SK-N-SH (cell line): ENCODE measurements around the gene OSBPL5. TPM values are rescaled to one million over a fixed set of nuclear protein-coding genes. Genes with fewer than 3 reads are reported as not detected.

ENCODE experiments used
- CTCF ChIA-PET: fragments of 300-600, 350-600 bp; formaldehyde crosslinking; extraction: SDS; loops from one replicate; lab custom pipeline; 2021; lab: Yijun Ruan, JAX
- POLR2A ChIA-PET: fragments of 350-600 bp; sonication (Branson Sonifier 250); formaldehyde crosslinking; extraction: SDS; loops from one replicate; lab custom pipeline; 2020; ENCODE audit warnings: antibody characterized with exemption, inconsistent platforms; lab: Yijun Ruan, JAX
- DNase-seq: peaks from one replicate; pipeline ENCODE4 v3.0.0; 2012
- H2AFZ ChIP-seq: fragments of 200-600 bp; sonication (generic); 2 replicates; pipeline ENCODE4 v1.8.1; 2016; ENCODE audit warnings: antibody characterized with exemption, mild to moderate bottlenecking, low read depth
- H3F3A ChIP-seq: fragments of 200-600 bp; sonication (generic); replicated peaks from 2 replicates; pipeline ENCODE3; 2016; ENCODE audit warnings: antibody characterized with exemption, mild to moderate bottlenecking; ENCODE audit not compliant: insufficient read depth
- H3K27ac ChIP-seq, 2 experiments: fragments of 200-500 bp in 1 of 2; fragments of 200-600 bp in 1 of 2; sonication (Bioruptor generic) in 1 of 2; sonication (generic), shearing (Covaris generic) in 1 of 2; 2 replicates each; pipeline versions ENCODE4 v1.5.1 to v1.6.1; 2014 to 2016; ENCODE audit warnings: low read depth in 2 of 2, inconsistent platforms in 1 of 2, low read length in 1 of 2, mild to moderate bottlenecking in 1 of 2, mixed read lengths in 1 of 2
- H3K27me3 ChIP-seq: fragments of 200-600 bp; sonication (generic), shearing (Covaris generic); 2 replicates; pipeline ENCODE4 v1.6.1; 2016; ENCODE audit warnings: mixed run types; ENCODE audit not compliant: insufficient read depth
- H3K36me3 ChIP-seq, 2 experiments: fragments of 200-500 bp in 1 of 2; fragments of 200-600 bp in 1 of 2; sonication (Bioruptor generic) in 1 of 2; sonication (generic) in 1 of 2; replicated peaks in 1 of 2; 2 replicates each; pipeline versions ENCODE3 to v1.5.1; 2014 to 2016; ENCODE audit warnings: low read length in 1 of 2, mild to moderate bottlenecking in 1 of 2; ENCODE audit not compliant: insufficient read depth in 2 of 2, control insufficient read depth in 1 of 2
- H3K4me1 ChIP-seq, 2 experiments: fragments of 200-500 bp in 1 of 2; fragments of 200-600 bp in 1 of 2; sonication (Bioruptor generic) in 1 of 2; sonication (generic), shearing (Covaris generic) in 1 of 2; 2 replicates each; pipeline versions ENCODE4 v1.5.1 to v1.6.1; 2014 to 2016; ENCODE audit warnings: low read depth in 1 of 2, low read length in 1 of 2, mixed run types in 1 of 2; ENCODE audit not compliant: insufficient read depth in 2 of 2, control insufficient read depth in 1 of 2
- H3K4me2 ChIP-seq: fragments of 200-600 bp; sonication (generic), shearing (Covaris generic); 2 replicates; pipeline ENCODE4 v1.6.1; 2017; ENCODE audit warnings: mixed run types
- H3K4me3 ChIP-seq, 2 experiments: fragments of 200-500 bp in 1 of 2; fragments of 200-600 bp in 1 of 2; sonication (Bioruptor generic) in 1 of 2; sonication (generic), shearing (Covaris generic) in 1 of 2; 2 replicates each; pipeline versions ENCODE4 v1.5.1 to v1.8.1; 2014 to 2016; ENCODE audit warnings: low read depth in 2 of 2, inconsistent platforms in 1 of 2, low read length in 1 of 2, mild to moderate bottlenecking in 1 of 2, mixed read lengths in 1 of 2, moderate library complexity in 1 of 2
- H3K79me2 ChIP-seq: fragments of 200-600 bp; sonication (generic); 2 replicates; pipeline ENCODE4 v1.8.1; 2017; ENCODE audit warnings: mild to moderate bottlenecking; ENCODE audit not compliant: insufficient read depth
- H3K9ac ChIP-seq: fragments of 200-600 bp; sonication (generic); 2 replicates; pipeline ENCODE4 v1.6.1; 2017; ENCODE audit warnings: mixed run types
- H3K9me2 ChIP-seq: fragments of 200-600 bp; sonication (generic); 2 replicates; pipeline ENCODE4 v1.6.1; 2017; ENCODE audit warnings: mixed run types
- H3K9me3 ChIP-seq: fragments of 200-600 bp; sonication (generic); 2 replicates; pipeline ENCODE4 v1.6.1; 2017; ENCODE audit warnings: mixed run types, mild to moderate bottlenecking, moderate library complexity
- H4K20me1 ChIP-seq: fragments of 200-600 bp; sonication (generic); 2 replicates; pipeline ENCODE4 v1.6.1; 2017; ENCODE audit warnings: mild to moderate bottlenecking, mixed run types; ENCODE audit not compliant: insufficient read depth
- ELF1 ChIP-seq: IDR thresholded peaks from 2 replicates; pipeline ENCODE4 v1.4.0; 2012
- EP300 ChIP-seq, 2 experiments: IDR thresholded peaks; 2 replicates each; pipeline versions ENCODE4 v1.4.0 to v1.6.1; 2012; ENCODE audit warnings: borderline replicate concordance in 1 of 2, low read depth in 1 of 2, low read length in 1 of 2
- FOSL2 ChIP-seq: IDR thresholded peaks from 2 replicates; pipeline ENCODE4 v1.4.0; 2012; ENCODE audit warnings: low read depth, mild to moderate bottlenecking, moderate library complexity, borderline replicate concordance
- JUND ChIP-seq: IDR thresholded peaks from 2 replicates; pipeline ENCODE4 v1.4.0; 2012
- MEF2A ChIP-seq: IDR thresholded peaks from 2 replicates; pipeline ENCODE4 v1.4.0; 2012; ENCODE audit warnings: low read depth, borderline replicate concordance
- MXI1 ChIP-seq: IDR thresholded peaks from 2 replicates; pipeline ENCODE4 v1.6.1; 2012; ENCODE audit warnings: mild to moderate bottlenecking, low read depth, low read length, improper control_type of control experiment
- NFIC ChIP-seq: IDR thresholded peaks from 2 replicates; pipeline ENCODE4 v1.4.0; 2012; ENCODE audit warnings: borderline replicate concordance
- POLR2AphosphoS5 ChIP-seq: IDR thresholded peaks from 2 replicates; pipeline ENCODE4 v1.6.1; 2012; ENCODE audit warnings: low read depth, low read length
- RCOR1 ChIP-seq: fragments of 150-350 bp; IDR thresholded peaks from 2 replicates; pipeline ENCODE4 v1.6.1; 2017; ENCODE audit warnings: antibody characterized with exemption, low read length
- RXRA ChIP-seq: IDR thresholded peaks from 2 replicates; pipeline ENCODE4 v1.4.0; 2012; ENCODE audit warnings: low read depth, mild to moderate bottlenecking, borderline replicate concordance
- SIN3A ChIP-seq: IDR thresholded peaks from 2 replicates; pipeline ENCODE4 v1.6.1; 2012; ENCODE audit warnings: low read depth, mild to moderate bottlenecking, low read length, moderate library complexity, borderline replicate concordance
- TEAD4 ChIP-seq: IDR thresholded peaks from 2 replicates; pipeline ENCODE4 v1.4.0; 2012; ENCODE audit warnings: mild to moderate bottlenecking, borderline replicate concordance; ENCODE audit not compliant: insufficient read depth
- WGBS: methylation state at CpG from one replicate; pipeline ENCODE4 v1.1.6; 2017; ENCODE audit warnings: low lambda C conversion rate; 5-methylcytosine and 5-hydroxymethylcytosine counted together
- polyA plus RNA-seq, 3 experiments: library from polyadenylated mRNA; depleted of rRNA; stranded (reverse); fragments of >200 nt; gene quantifications; 2 replicates each; pipeline ENCODE4 v1.2.3, GENCODE V29; 2012
- TF ChIP-seq, protein P1 (sequence below): IDR thresholded peaks from 2 replicates; pipeline ENCODE4 v1.4.0; 2012; ENCODE audit warnings: low read depth, borderline replicate concordance
- TF ChIP-seq, protein P2 (sequence below): IDR thresholded peaks from 2 replicates; pipeline ENCODE4 v1.4.0; 2012; ENCODE audit warnings: low read depth
- TF ChIP-seq, protein P3 (sequence below): fragments of 200-600 bp; sonication (generic); IDR thresholded peaks from 2 replicates; pipeline ENCODE4 v1.6.1; 2017; ENCODE audit warnings: antibody characterized with exemption, mild to moderate bottlenecking, moderate library complexity
- TF ChIP-seq, protein P4 (sequence below): fragments of 150-350 bp; IDR thresholded peaks from 2 replicates; pipeline ENCODE4 v1.6.1; 2016; ENCODE audit warnings: mild to moderate bottlenecking, low read depth, low read length

Gene OSBPL5
- polyA plus RNA-seq, 1 of the 3 experiments (the other 2 are of a cell fraction) = 10.9 TPM

DNA sequence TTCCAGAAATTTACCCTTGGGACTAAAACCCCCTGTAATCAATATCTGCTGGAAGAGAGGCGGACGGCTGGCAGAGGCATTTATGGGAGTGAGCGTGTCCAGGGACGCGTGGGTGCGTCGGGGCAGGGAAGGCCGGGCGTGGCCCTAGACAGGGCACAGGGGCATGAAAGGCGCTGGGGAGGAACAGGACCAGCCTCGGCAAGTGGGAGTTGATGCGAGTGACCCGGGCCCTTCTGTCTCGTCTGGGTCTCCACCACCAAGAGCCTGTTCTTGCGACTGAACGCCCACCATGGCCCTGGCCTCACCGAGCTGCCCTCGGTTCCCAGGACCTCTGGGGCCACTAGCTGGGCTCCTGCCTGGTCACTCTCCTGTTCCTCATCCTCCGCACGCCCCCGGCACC lies 17.5 kb downstream of the OSBPL5 start:
- CTCF ChIA-PET = no interaction called here
- peaks cover 43% of the 10 kb centered on the region for H4K20me1 ChIP-seq
- no peak overlapping the region for H2AFZ ChIP-seq
- no peaks in the 10 kb centered on the region for H3K27me3 ChIP-seq
- peaks cover 7% of the 10 kb centered on the region for H3K79me2 ChIP-seq
- no peak overlapping the region for H3K4me3 ChIP-seq
- TF ChIP-seq, protein P1, sequence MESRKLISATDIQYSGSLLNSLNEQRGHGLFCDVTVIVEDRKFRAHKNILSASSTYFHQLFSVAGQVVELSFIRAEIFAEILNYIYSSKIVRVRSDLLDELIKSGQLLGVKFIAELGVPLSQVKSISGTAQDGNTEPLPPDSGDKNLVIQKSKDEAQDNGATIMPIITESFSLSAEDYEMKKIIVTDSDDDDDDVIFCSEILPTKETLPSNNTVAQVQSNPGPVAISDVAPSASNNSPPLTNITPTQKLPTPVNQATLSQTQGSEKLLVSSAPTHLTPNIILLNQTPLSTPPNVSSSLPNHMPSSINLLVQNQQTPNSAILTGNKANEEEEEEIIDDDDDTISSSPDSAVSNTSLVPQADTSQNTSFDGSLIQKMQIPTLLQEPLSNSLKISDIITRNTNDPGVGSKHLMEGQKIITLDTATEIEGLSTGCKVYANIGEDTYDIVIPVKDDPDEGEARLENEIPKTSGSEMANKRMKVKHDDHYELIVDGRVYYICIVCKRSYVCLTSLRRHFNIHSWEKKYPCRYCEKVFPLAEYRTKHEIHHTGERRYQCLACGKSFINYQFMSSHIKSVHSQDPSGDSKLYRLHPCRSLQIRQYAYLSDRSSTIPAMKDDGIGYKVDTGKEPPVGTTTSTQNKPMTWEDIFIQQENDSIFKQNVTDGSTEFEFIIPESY = no peak
- TF ChIP-seq, protein P2, sequence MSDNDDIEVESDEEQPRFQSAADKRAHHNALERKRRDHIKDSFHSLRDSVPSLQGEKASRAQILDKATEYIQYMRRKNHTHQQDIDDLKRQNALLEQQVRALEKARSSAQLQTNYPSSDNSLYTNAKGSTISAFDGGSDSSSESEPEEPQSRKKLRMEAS = no peak
- TF ChIP-seq, protein P3, sequence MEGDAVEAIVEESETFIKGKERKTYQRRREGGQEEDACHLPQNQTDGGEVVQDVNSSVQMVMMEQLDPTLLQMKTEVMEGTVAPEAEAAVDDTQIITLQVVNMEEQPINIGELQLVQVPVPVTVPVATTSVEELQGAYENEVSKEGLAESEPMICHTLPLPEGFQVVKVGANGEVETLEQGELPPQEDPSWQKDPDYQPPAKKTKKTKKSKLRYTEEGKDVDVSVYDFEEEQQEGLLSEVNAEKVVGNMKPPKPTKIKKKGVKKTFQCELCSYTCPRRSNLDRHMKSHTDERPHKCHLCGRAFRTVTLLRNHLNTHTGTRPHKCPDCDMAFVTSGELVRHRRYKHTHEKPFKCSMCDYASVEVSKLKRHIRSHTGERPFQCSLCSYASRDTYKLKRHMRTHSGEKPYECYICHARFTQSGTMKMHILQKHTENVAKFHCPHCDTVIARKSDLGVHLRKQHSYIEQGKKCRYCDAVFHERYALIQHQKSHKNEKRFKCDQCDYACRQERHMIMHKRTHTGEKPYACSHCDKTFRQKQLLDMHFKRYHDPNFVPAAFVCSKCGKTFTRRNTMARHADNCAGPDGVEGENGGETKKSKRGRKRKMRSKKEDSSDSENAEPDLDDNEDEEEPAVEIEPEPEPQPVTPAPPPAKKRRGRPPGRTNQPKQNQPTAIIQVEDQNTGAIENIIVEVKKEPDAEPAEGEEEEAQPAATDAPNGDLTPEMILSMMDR = no peak
- no peak for TF ChIP-seq RXRA
- no peak for TF ChIP-seq MEF2A
- no peak for TF ChIP-seq FOSL2
- TF ChIP-seq POLR2AphosphoS5 = no peak
- TF ChIP-seq JUND = no peak
- TF ChIP-seq EP300 (IDR thresholded peaks at IDR 0.05; ENCODE audit: borderline replicate concordance in 1 of 2, low read depth in 1 of 2, low read length in 1 of 2) = no peak
- no peak for TF ChIP-seq MXI1
- no peak for TF ChIP-seq RCOR1
- TF ChIP-seq TEAD4 = no peak
- TF ChIP-seq ELF1 = no peak
- TF ChIP-seq, protein P4, sequence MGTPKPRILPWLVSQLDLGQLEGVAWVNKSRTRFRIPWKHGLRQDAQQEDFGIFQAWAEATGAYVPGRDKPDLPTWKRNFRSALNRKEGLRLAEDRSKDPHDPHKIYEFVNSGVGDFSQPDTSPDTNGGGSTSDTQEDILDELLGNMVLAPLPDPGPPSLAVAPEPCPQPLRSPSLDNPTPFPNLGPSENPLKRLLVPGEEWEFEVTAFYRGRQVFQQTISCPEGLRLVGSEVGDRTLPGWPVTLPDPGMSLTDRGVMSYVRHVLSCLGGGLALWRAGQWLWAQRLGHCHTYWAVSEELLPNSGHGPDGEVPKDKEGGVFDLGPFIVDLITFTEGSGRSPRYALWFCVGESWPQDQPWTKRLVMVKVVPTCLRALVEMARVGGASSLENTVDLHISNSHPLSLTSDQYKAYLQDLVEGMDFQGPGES = no peak
- no peak for TF ChIP-seq SIN3A
- no peak for TF ChIP-seq NFIC
- no peak overlapping the region for H3K27ac ChIP-seq
- no peak overlapping the region for H3K9ac ChIP-seq
- no peaks in the 10 kb centered on the region for H3K9me3 ChIP-seq
- no peaks in the 10 kb centered on the region for H3K9me2 ChIP-seq
- WGBS = 93% methylated on average over 10 of the region's 21 CpGs
- POLR2A ChIA-PET = no interaction called here
- no peak for DNase-seq
- peaks cover 0 to 32% of the 10 kb centered on the region in 2 experiments; a peak in 2 of 4 replicates for H3K4me1 ChIP-seq
- H3K36me3 ChIP-seq = no peaks in the 10 kb centered on the region
- no peaks in the 10 kb centered on the region for H3F3A ChIP-seq
- no peak overlapping the region for H3K4me2 ChIP-seq
